H1 (cell line): Measurements from ENCODE around the gene C22orf23. TPM values are rescaled to one million over a fixed set of nuclear protein-coding genes. Genes with fewer than 3 reads are reported as not detected.

Source experiments
- CBX8 ChIP-seq: fragments of 300-800, 300-1000 bp; sonication (generic); IDR thresholded peaks from 2 replicates; pipeline ENCODE4 v1.7.1; 2016; ENCODE audit warnings: low read depth, low read length, borderline replicate concordance
- CHD2 ChIP-seq: IDR thresholded peaks from 2 replicates; pipeline ENCODE4 v1.6.1; 2012; ENCODE audit warnings: low read length, improper control_type of control experiment
- KDM1A ChIP-seq: fragments of 200-600, 300-600 bp; sonication (generic); IDR thresholded peaks from 2 replicates; pipeline ENCODE4 v1.7.1; 2016; ENCODE audit warnings: mild to moderate bottlenecking, low read length, borderline replicate concordance
- RAD21 ChIP-seq, 2 experiments: IDR thresholded peaks in 1 of 2; conservative IDR thresholded peaks in 1 of 2; 2 replicates each; pipeline ENCODE4 v1.6.1; 2011; ENCODE audit warnings: low read depth in 2 of 2, low read length in 2 of 2, improper control_type of control experiment in 1 of 2, inconsistent platforms in 1 of 2, mild to moderate bottlenecking in 1 of 2, moderate library complexity in 1 of 2
- SIRT6 ChIP-seq: IDR thresholded peaks from one replicate; pipeline ENCODE4 v1.7.1; 2012; ENCODE audit warnings: low read length, inconsistent platforms
- SRF ChIP-seq: IDR thresholded peaks from 2 replicates; pipeline ENCODE4 v1.6.1; 2011; ENCODE audit warnings: mild to moderate bottlenecking, low read depth, low read length, moderate library complexity
- TAF7 ChIP-seq: optimal IDR thresholded peaks from 2 replicates; pipeline ENCODE3; 2011; ENCODE audit warnings: low read depth, mild to moderate bottlenecking, inconsistent platforms, low read length, moderate library complexity, borderline replicate concordance
- polyA plus RNA-seq, 7 experiments: library from polyadenylated mRNA; depleted of rRNA in 3 of 7; stranded (reverse) in 5 of 7; unstranded in 2 of 7; fragments of >200 nt in 5 of 7; fragments of 200-250 nt in 2 of 7; gene quantifications; 1 replicate in 5 of 7; 2 replicates in 1 of 7; 4 replicates in 1 of 7; pipeline versions ENCODE4 v1.2.1 to v1.2.3, GENCODE V29; 2011 to 2013; ENCODE audit warnings: missing spikeins in 2 of 7, mixed read lengths in 2 of 7
- total RNA-seq: library from RNA; stranded (reverse); fragmentation: NEBNext Ultra II Directional; extraction: Animal tissue kit (Norgen Biotek cat#: 25700); gene quantifications from 2 replicates; pipeline ENCODE4 v1.2.1, GENCODE V29; 2021
- TF ChIP-seq, protein P1 (sequence below): fragments of 300-600 bp; sonication (generic); IDR thresholded peaks from 2 replicates; pipeline ENCODE4 v1.7.1; 2012; ENCODE audit warnings: low read length, moderate library complexity, mild to moderate bottlenecking, inconsistent platforms; ENCODE audit not compliant: insufficient replicate concordance
- TF ChIP-seq, protein P2 (sequence below): IDR thresholded peaks from 2 replicates; pipeline ENCODE4 v1.6.1; 2012; ENCODE audit warnings: low read length, inconsistent platforms

Gene C22orf23
- total and polyA plus RNA-seq, 2 of the 8 experiments (the other 6 are each of a cell fraction or from before 2014, with no cell fraction given), result 0.50 to 0.54 TPM

DNA sequence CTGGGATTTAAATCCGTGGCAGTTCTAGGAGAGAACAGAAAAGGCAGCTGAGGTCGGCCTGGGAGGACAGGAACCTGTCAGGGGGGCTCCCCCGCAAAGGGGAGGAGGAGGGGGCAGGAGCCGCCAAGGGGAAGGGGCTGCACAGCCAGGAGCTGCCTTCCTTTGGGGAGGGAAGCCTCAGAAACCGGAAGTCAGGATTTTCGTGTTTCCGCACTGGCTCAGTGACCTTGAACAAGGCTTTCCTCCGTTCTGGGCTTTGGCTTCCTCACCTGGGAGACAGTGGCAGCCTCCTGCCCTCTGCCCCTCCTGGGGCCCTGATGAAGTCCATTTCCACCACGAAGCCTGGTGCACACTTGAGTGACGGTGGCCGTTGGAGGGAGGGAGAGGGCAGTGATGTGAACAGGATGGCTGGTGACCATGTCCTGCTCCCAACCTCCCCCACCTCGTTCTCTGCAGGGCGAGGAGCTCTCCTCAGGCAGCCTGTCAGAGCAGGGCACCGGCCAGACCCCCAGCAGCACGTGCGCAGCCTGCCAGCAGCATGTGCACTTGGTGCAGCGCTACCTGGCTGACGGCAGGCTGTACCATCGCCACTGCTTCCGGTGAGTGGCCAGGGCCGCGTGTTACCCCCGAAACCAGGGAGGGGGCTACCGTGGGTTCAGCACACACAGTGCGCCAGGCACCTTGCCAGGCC is 34.7 kb downstream of the C22orf23 start (continued):
- TF ChIP-seq, protein P1, sequence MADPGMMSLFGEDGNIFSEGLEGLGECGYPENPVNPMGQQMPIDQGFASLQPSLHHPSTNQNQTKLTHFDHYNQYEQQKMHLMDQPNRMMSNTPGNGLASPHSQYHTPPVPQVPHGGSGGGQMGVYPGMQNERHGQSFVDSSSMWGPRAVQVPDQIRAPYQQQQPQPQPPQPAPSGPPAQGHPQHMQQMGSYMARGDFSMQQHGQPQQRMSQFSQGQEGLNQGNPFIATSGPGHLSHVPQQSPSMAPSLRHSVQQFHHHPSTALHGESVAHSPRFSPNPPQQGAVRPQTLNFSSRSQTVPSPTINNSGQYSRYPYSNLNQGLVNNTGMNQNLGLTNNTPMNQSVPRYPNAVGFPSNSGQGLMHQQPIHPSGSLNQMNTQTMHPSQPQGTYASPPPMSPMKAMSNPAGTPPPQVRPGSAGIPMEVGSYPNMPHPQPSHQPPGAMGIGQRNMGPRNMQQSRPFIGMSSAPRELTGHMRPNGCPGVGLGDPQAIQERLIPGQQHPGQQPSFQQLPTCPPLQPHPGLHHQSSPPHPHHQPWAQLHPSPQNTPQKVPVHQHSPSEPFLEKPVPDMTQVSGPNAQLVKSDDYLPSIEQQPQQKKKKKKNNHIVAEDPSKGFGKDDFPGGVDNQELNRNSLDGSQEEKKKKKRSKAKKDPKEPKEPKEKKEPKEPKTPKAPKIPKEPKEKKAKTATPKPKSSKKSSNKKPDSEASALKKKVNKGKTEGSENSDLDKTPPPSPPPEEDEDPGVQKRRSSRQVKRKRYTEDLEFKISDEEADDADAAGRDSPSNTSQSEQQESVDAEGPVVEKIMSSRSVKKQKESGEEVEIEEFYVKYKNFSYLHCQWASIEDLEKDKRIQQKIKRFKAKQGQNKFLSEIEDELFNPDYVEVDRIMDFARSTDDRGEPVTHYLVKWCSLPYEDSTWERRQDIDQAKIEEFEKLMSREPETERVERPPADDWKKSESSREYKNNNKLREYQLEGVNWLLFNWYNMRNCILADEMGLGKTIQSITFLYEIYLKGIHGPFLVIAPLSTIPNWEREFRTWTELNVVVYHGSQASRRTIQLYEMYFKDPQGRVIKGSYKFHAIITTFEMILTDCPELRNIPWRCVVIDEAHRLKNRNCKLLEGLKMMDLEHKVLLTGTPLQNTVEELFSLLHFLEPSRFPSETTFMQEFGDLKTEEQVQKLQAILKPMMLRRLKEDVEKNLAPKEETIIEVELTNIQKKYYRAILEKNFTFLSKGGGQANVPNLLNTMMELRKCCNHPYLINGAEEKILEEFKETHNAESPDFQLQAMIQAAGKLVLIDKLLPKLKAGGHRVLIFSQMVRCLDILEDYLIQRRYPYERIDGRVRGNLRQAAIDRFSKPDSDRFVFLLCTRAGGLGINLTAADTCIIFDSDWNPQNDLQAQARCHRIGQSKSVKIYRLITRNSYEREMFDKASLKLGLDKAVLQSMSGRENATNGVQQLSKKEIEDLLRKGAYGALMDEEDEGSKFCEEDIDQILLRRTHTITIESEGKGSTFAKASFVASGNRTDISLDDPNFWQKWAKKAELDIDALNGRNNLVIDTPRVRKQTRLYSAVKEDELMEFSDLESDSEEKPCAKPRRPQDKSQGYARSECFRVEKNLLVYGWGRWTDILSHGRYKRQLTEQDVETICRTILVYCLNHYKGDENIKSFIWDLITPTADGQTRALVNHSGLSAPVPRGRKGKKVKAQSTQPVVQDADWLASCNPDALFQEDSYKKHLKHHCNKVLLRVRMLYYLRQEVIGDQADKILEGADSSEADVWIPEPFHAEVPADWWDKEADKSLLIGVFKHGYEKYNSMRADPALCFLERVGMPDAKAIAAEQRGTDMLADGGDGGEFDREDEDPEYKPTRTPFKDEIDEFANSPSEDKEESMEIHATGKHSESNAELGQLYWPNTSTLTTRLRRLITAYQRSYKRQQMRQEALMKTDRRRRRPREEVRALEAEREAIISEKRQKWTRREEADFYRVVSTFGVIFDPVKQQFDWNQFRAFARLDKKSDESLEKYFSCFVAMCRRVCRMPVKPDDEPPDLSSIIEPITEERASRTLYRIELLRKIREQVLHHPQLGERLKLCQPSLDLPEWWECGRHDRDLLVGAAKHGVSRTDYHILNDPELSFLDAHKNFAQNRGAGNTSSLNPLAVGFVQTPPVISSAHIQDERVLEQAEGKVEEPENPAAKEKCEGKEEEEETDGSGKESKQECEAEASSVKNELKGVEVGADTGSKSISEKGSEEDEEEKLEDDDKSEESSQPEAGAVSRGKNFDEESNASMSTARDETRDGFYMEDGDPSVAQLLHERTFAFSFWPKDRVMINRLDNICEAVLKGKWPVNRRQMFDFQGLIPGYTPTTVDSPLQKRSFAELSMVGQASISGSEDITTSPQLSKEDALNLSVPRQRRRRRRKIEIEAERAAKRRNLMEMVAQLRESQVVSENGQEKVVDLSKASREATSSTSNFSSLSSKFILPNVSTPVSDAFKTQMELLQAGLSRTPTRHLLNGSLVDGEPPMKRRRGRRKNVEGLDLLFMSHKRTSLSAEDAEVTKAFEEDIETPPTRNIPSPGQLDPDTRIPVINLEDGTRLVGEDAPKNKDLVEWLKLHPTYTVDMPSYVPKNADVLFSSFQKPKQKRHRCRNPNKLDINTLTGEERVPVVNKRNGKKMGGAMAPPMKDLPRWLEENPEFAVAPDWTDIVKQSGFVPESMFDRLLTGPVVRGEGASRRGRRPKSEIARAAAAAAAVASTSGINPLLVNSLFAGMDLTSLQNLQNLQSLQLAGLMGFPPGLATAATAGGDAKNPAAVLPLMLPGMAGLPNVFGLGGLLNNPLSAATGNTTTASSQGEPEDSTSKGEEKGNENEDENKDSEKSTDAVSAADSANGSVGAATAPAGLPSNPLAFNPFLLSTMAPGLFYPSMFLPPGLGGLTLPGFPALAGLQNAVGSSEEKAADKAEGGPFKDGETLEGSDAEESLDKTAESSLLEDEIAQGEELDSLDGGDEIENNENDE, result no peak
- TF ChIP-seq, protein P2, sequence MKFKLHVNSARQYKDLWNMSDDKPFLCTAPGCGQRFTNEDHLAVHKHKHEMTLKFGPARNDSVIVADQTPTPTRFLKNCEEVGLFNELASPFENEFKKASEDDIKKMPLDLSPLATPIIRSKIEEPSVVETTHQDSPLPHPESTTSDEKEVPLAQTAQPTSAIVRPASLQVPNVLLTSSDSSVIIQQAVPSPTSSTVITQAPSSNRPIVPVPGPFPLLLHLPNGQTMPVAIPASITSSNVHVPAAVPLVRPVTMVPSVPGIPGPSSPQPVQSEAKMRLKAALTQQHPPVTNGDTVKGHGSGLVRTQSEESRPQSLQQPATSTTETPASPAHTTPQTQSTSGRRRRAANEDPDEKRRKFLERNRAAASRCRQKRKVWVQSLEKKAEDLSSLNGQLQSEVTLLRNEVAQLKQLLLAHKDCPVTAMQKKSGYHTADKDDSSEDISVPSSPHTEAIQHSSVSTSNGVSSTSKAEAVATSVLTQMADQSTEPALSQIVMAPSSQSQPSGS, result no peak
- TF ChIP-seq CBX8 (no peak), RAD21 (IDR thresholded peaks at IDR 0.05 in 1 of 2, conservative IDR thresholded peaks at IDR 0.05 in 1 of 2; ENCODE audit: low read depth in 2 of 2, low read length in 2 of 2) (no peak), SIRT6 (no peak), SRF (no peak), CHD2 (no peak), KDM1A (no peak), TAF7 (no peak)
